HG02970 (cell line): ENCODE measurements around the gene UNC50.
"Not testable (repeated sequence)": the region's sequence is repeated elsewhere in the genome, so short reads cannot be mapped to it uniquely, and the experiment has no call there.

Experiments
- ATAC-seq: cut with Tn5 transposase; IDR thresholded peaks from one replicate; pipeline ENCODE4 v1.9.1; 2021; ENCODE audit warnings: mild to moderate bottlenecking, moderate library complexity, moderate number of reproducible peaks; ENCODE audit not compliant: unreplicated experiment, low FRiP score

The UNC50 gene

DNA sequence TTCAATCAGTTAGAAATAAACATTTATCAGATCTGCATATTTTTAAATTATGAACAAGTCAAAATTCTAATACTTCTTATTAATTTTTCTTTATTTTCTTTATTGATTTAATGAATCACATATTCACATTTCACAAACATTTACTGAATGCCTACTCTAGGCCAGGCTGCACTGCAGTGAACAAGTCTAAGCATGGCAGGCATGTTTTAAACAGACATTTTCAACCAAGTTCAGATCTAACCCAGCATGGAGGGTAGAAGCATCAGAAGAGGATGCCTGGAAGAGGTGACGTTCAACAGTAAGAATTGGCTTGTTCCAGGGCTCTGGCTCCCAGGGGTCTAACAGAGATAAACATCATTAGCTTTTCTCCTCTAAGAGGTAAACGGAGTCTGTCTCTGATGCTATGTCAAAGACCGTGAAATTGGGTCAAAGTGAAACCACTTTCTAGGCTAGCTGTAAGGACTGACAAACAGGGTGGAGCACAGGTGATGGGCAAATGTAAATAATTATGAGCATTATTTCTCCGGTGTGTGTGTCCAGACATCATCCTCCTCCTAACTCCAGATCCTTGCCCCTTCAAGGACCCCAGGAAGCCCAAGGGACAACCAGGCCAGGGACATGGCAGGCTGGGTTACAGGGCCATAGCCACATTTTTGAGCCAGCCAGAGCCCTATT is 50.6 kb downstream of the UNC50 start:
- ATAC-seq: no peak

DNA sequence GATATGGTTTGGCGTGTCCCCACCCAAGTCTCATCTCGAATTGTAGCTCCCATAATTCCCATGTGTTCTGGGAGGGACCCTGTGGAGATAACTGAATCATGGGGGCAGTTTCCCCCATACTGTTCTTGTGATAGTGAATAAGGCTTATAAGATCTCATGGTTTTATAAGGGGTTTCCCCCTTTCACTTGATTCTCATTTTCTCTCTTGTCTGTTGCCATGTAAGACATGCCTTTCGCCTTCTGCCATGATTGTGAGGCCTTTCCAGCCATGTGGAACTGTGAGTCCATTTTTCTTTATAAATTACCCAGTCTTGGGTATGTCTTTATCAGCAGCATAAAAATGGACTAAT is 51.1 kb downstream of the UNC50 start:
- not testable (repeated sequence) for ATAC-seq

DNA sequence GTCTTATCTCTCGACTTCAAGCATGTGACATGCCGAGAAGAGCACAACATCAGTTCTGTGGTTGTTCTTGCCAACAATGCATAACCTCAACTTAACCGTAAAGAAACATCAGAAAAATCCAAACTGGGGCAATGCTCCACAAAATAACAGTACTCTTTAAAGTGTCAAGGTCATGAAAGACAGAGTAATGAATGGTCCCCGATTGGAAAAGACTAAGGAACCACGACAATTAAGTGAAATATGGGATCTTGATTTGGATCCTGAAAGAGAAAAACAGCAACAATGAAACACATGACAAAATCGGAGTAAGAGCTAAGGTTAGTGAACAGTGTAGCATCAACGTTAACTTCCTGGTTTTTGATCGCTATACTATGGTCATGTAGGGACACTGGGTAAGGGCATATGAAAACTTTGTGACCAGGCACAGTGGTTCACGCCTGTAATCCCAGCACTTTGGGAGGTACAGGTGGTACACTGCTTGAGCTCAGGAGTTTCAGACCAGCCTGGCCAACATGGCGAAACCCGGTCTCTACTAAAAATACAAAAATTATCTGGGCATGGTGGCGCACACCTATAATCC is 55.2 kb downstream of the UNC50 start:
- ATAC-seq: no peak

DNA sequence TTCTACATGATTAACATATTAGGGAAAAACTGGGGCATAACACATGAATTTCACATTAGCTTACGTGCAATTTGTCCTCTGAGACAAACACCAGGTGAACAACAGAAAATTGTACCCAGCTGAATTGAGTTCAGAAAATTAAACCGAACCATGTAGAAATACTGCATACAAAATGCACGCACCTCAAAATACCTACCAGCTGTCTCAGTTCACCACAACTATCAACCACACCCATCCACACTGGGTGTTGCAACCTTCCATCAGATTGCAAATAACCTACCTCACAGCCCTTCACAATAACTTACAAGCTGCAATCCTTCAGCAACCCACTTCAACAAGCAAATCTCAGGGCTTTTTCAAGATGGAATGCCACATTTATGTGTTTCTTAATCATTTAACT is 55.9 kb downstream of the UNC50 start:
- no peak for ATAC-seq

DNA sequence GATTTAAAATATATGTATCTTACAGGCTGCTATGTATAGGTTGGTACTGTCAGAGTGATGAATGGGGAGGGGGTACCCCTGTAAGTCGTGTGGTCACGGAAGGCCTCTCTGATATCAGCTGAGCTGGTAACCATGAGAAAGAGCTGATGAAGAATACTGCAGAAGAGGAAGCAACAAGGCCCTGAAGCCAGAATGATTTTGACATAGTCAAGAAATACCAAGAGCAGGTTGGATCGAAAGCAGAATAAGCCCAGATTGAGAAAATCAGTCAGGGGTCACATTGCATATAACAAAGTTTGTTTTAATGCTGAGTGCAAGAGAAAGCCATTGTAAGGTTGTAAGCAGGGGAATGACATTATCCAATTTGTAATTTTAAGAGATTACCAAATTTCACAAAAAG is 57.3 kb downstream of the UNC50 start:
- ATAC-seq: no peak
